GM20431 (cell line): ENCODE measurements around the gene PTPN6.

Experiments
- in situ Hi-C: fragments of 300-500 bp; cut with MseI, MboI; formaldehyde crosslinking; loops from one replicate; pipeline ENCODE4 v1.15.0; 2020; ENCODE audit warnings: low sequenced_read_pairs; ENCODE audit not compliant: unreplicated experiment

Gene PTPN6

GRCh38 chr12:6963791-6964413, 12.7 kb downstream of the PTPN6 start:
- in situ Hi-C loops = no loop called here

GRCh38 chr12:6964605-6965025, 13.5 kb downstream of the PTPN6 start:
- in situ Hi-C loops = no loop called here

- in situ Hi-C loops = no loop called here
These were observed 14.0 kb downstream of the PTPN6 start for GRCh38 chr12:6965026-6965661.

GRCh38 chr12:6965714-6966113, 14.6 kb downstream of the PTPN6 start:
- in situ Hi-C loops = no loop called here

GRCh38 chr12:6966351-6966750, 15.2 kb downstream of the PTPN6 start:
- in situ Hi-C loops = no loop called here

- in situ Hi-C loops = no loop called here
These were observed 16.5 kb downstream of the PTPN6 start for GRCh38 chr12:6967651-6968100.

GRCh38 chr12:6968426-6968825, 17.3 kb downstream of the PTPN6 start:
- in situ Hi-C loops = no loop called here

GRCh38 chr12:6970096-6970527, 19.0 kb downstream of the PTPN6 start:
- in situ Hi-C loops = no loop called here

GRCh38 chr12:6974180-6974579, 23.0 kb downstream of the PTPN6 start:
- in situ Hi-C loops = no loop called here

GRCh38 chr12:6975297-6976032, 24.3 kb downstream of the PTPN6 start:
- in situ Hi-C loops = no loop called here

GRCh38 chr12:6977653-6978052, 26.5 kb downstream of the PTPN6 start:
- in situ Hi-C loops = no loop called here

- in situ Hi-C loops = no loop called here
These were observed 27.0 kb downstream of the PTPN6 start for GRCh38 chr12:6978188-6978587.

GRCh38 chr12:6978611-6979011, 27.5 kb downstream of the PTPN6 start:
- in situ Hi-C loops = no loop called here

- in situ Hi-C loops = no loop called here
These were observed 27.9 kb downstream of the PTPN6 start for GRCh38 chr12:6979021-6979420.

- in situ Hi-C loops = no loop called here
These were observed 28.3 kb downstream of the PTPN6 start for GRCh38 chr12:6979453-6979852.

- in situ Hi-C loops = no loop called here
These were observed 28.9 kb downstream of the PTPN6 start for GRCh38 chr12:6980075-6980474.

- in situ Hi-C loops = no loop called here
These were observed 29.6 kb downstream of the PTPN6 start for GRCh38 chr12:6980740-6981139.

GRCh38 chr12:6981152-6982052, 30.2 kb downstream of the PTPN6 start:
- in situ Hi-C loops = no loop called here

GRCh38 chr12:6982532-6982931, 31.4 kb downstream of the PTPN6 start:
- in situ Hi-C loops = no loop called here

GRCh38 chr12:6987956-6988553, 36.9 kb downstream of the PTPN6 start:
- in situ Hi-C loops = no loop called here
